Activated CD8-positive, alpha-beta memory T cell treated with anti-CD3 and anti-CD28 coated beads for 4 hours (primary cell): ENCODE data around the gene INSYN2B.

ENCODE experiments used
- DNase-seq, 2 donors: peaks; one replicate each; pipeline ENCODE4 v3.0.0-alpha.2; 2020; ENCODE audit warnings: low read depth in 2 of 2

INSYN2B gene

DNA sequence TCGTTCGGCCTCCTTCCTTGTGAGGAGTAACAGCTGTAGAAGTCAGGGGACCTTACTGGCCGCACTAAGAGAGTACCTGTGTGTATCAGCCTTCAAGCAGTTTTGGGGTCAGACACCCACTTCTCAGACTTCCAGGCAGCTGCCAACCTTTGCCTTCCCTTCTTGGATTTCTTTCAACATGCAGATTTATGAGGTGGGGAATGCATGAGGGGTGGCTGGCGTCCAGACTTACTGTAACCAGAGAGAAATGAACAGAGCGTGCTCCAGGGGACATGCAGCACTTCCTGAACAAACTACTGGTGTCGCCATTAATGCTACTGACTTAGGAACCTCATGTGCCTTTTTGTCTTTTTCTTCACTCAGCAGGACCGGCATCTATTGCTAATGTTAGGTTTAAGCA lies 46.7 kb downstream of the INSYN2B start:
- DNase-seq: no peak

GRCh38 chr5:169933127-169933526 lies 47.2 kb downstream of the INSYN2B start:
- no peak for DNase-seq

- no peak for DNase-seq
These were observed 56.3 kb downstream of the INSYN2B start for GRCh38 chr5:169923988-169924387.

DNA sequence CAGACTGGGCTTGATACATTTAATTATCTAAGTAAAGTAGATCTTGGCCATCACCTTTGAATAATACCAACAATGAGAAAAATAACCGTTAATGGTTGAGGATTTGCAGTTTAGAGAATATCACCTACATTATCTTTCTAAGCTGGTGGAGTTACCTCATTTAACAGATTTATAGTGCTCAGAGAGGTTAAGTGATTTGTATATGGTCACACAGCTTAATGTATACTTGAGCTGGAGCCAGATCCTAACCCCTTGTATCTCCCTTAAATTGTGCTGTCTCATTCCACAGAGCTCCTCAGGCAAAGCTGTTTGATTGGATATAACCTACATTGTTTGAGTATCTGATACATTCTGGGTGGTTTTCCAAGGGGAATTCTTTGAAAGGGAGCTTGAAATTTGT lies 57.8 kb downstream of the INSYN2B start:
- DNase-seq: no peak

- DNase-seq: no peak
These were observed 58.3 kb downstream of the INSYN2B start for GRCh38 chr5:169921949-169922348.

DNA sequence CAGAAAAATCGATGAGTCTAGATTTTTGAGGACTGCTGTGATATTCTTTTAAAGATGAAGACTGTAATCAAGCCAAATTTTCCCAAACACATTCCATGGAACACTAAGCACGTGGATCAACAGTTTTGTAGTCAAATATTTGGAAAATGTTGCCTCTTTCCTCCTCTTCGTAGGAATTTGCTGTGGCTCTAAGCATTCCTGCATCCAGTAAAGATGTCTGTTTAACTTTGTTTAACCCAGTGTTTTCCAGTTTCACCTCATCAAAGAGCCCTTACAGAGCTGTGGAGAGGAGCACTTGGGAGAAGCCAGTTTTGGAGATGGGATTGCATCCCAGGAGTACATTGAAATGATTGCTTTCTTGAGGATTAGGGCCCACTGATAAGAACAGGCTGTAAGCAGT lies 58.9 kb downstream of the INSYN2B start:
- no peak for DNase-seq

DNA sequence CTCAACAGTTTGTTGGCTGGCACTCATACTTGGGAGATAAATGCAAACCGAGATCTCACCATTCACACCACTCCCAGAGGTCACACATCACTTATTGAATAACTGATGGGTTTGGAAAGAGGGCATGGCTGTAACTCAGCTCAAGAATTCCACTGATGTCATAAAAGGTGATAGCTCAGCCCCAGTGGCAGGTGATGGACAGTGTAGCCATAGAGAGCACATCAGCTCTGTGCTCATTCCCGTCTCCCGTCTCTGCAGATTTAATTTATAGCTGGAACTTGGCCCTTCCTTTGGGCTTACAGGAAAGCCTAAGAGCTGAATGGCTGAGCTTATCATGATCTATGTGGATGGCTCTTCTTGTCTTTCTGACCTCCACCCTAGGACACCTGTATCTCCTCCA lies 59.8 kb downstream of the INSYN2B start:
- no peak for DNase-seq

DNA sequence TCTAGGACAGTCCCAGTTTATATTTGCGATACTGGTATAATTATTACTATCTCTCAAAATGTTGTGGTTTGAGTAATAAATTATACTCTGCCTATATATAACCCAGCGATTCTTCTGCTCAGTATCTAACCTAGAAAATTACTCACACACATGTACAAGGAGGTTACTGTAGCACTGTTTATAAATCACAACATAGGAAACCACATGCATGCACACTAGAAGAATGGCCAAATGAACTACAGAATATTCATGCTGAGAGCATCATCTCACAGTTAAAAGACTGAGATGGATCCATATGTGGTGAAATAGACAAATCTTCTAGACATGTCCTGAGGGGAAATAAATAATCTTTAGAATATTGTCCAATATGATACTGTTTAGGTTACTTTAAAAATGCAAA lies 62.1 kb downstream of the INSYN2B start:
- no peak for DNase-seq

DNA sequence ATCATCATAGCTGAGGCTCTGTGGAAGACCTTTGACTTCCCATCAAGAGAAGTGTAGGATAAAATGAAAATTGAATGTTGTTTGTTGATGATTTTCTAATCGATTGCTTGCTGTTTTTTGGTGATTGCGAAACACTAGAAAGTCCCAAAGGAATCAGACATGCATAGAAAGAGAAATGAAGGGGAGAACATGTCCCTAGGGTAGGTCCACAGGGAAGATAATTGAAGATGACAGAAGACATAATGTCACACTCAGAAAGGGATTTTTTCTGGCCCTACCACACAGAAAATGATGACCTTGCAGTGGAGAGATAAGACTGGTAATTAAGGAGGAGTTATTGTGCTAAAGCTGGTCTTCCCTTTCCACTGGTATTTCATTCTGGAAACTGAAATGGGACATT lies 62.8 kb downstream of the INSYN2B start:
- no peak for DNase-seq

DNA sequence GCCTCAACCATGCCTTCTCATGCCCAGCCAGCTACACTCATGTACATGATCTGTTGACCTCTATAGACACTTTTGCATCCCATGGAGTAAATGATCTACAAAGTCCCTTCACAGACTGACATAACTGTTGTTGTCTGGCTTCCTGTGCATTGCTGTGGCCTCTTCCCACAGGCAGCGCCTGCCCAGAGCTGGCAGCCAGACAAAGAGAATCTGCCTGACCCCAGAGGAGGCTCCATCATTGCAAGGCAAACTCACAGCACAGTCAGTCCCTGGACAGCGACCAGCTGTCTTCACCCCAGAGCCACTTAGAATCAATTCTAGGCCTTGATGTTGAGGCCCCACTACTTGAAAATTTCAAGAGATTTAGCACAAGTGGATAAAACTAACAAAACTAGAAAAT lies 65.5 kb downstream of the INSYN2B start:
- no peak for DNase-seq

DNA sequence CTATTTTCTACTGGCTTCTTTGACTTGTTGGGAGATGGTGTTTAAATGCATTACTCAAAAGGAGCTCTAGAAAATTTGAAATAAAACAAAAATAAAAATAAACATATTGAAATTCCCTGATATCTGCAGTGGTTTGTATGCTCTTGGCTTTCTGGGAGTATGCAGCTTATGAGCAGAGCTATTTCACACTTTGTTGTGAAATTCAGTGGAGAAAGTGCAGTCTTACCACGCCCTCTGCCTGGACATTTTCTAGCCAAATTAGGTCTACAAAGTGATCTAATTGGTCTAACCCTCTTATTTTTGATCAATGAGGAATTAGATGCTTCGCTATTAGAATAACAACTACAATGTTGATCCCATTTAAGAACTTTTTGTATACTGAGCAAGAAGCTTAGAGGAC lies 66.8 kb downstream of the INSYN2B start:
- no peak for DNase-seq

GRCh38 chr5:169911448-169912212 lies 68.7 kb downstream of the INSYN2B start:
- no peak for DNase-seq

DNA sequence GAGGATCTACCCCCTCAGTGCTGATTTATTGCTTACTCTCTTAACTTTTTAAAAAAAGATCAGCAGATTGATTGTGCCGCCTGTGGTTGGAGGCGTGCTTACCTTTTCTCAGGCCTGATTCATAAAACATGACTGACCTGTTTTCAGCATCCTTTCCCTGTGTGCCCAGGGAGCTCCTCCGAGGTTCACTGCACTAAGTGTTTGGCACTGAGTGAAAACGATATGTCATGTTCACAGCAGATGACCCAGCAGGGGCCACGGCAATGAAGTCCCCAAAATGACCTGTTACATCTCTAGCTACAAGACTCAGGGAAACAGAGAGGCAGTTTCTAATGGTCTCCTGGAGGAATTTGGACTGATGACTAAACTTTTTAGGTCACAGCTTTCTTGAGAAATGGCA lies 69.9 kb downstream of the INSYN2B start:
- no peak for DNase-seq

GRCh38 chr5:169909945-169910344 lies 70.3 kb downstream of the INSYN2B start:
- no peak for DNase-seq

- DNase-seq: no peak
These were observed 71.4 kb downstream of the INSYN2B start for GRCh38 chr5:169908864-169909263.

GRCh38 chr5:169906745-169907649 lies 73.3 kb downstream of the INSYN2B start:
- no peak for DNase-seq

DNA sequence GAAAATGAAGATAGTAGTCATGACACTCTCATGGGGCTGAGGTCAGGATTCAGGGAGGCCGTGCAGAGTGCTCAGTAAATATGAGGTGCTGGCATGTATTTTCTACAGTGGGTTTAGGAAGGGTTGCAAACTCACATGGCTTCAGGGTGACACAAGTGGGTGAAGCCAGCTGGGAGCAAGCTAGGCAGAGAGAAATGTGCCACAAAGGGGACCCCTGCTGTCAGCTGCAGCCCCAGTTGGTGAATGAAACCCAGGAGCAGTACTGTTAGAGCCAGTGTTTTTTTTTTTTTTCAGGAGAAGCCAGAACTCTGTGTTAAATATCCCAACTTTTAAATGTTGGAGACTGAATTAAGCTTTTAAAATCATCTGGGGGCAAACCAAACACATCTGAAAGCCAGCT lies 75.3 kb downstream of the INSYN2B start:
- no peak for DNase-seq

DNA sequence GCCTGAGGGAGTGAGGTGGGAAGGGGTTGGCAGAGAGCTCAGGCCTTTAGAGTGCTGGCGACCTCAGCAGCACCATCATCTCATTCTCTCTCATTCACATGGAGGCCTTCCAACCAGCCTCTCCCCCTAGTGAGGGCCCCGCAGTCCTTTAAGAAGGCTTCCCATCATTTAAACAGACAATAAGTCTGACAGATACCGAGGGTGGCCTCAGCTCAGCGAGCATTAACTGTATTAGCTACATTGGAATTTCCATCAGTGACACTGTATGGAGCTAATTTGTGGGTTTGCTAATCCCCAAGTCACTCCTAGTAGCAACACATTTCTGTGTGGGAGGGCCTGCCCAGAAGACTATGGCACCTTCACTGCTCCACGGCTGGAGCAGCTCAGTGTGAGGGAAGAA lies 75.8 kb downstream of the INSYN2B start:
- no peak for DNase-seq

- DNase-seq: no peak
These were observed 76.2 kb downstream of the INSYN2B start for GRCh38 chr5:169904059-169904458.

- no peak for DNase-seq
These were observed 78.4 kb downstream of the INSYN2B start for GRCh38 chr5:169901896-169902295.

DNA sequence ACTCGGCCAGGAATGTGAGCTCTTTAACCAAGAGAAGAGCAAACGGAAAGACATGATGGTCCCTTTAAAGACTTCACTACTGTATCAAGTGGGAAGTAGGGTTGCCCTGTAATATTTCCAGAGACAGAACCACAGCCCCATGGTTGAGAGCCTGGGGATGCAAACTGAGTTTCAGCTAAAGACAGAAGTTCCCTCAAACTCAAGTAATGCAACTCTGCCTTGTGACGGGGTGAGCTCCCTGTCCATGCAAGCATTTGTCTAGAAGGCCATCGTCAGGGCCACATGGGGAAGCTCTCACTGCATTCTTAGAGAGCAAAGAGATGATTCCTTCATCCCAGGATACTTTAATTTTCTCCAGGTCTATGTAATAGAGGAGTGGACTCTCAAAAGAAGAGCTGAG lies 82.8 kb downstream of the INSYN2B start:
- no peak for DNase-seq

- DNase-seq: no peak
These were observed 84.4 kb downstream of the INSYN2B start for GRCh38 chr5:169895926-169896325.

DNA sequence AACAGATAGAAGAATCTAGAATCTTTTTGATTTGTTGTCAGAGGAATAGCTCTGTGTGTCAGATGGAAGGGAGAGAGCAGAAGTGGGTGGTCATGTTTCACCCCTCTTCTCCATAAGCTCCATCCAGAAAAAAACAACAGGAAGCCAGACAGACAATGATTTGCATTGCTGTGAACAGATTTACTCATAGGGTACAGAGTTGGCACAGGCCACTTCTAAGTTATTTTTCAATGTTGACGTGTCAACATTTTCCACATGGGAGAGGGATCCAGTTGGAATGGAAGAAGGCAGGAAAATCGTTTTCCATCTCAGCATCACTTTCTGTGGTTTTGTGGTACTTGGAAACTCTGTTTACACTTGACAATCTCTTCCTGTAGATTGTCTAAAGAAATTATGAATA lies 86.7 kb downstream of the INSYN2B start:
- no peak for DNase-seq
